Vagina (tissue), 2 donors: ENCODE data around the gene SLC18A3. TPM values are rescaled to one million over a fixed set of nuclear protein-coding genes. Genes with fewer than 3 reads are reported as not detected.
A peak's percentile ranks its signal among the peaks of the same experiment; 100 is the strongest.

Experiments
- DNase-seq, 2 donors: peaks; one replicate each; pipeline ENCODE4 v3.0.0-alpha.2; 2017; ENCODE audit errors: extremely low spot score in 2 of 2
- H3K27ac ChIP-seq: fragments of 200-600 bp; sonication (generic); one replicate; pipeline ENCODE4 v1.5.1; 2019
- H3K27me3 ChIP-seq: fragments of 200-600 bp; sonication (generic); one replicate; pipeline ENCODE4 v1.5.1; 2019
- H3K36me3 ChIP-seq, 2 donors: fragments of 200-600 bp; sonication (generic); one replicate each; pipeline ENCODE4 v1.5.1; 2017 to 2019
- H3K4me1 ChIP-seq: fragments of 200-600 bp; sonication (generic); one replicate; pipeline ENCODE4 v1.5.1; 2019
- H3K4me3 ChIP-seq, 2 donors: fragments of 200-600 bp; sonication (generic); 1 replicate in 1 of 2; 2 replicates in 1 of 2; pipeline ENCODE4 v1.5.1; 2016 to 2019
- H3K9me3 ChIP-seq: fragments of 200-600 bp; sonication (generic); one replicate; pipeline ENCODE4 v1.5.1; 2019
- POLR2A ChIP-seq, 2 donors: fragments of 450-650 bp; IDR thresholded peaks; one replicate each; pipeline ENCODE4 v1.6.1; 2017; ENCODE audit warnings: antibody characterized with exemption in 2 of 2, mild to moderate bottlenecking in 2 of 2, moderate library complexity in 2 of 2
- POLR2AphosphoS5 ChIP-seq, 2 donors: sonication (generic); formaldehyde crosslinking; IDR thresholded peaks; one replicate each; pipeline ENCODE4 v1.9.0; 2017; ENCODE audit warnings: antibody characterized with exemption in 2 of 2, mild to moderate bottlenecking in 2 of 2, low read depth in 1 of 2; ENCODE audit not compliant: insufficient read depth in 1 of 2
- intact Hi-C: fragments of 100-400 bp; cut with DNase I; formaldehyde crosslinking; loops from one replicate; pipeline ENCODE4 v1.15.1; 2023
- total RNA-seq: library from RNA; depleted of rRNA; stranded (reverse); fragments of >200 nt; gene quantifications from one replicate; pipeline ENCODE4 v1.2.3, GENCODE V29; 2016
- TF ChIP-seq, protein P1 (sequence below), 3 experiments: fragments of 450-650 bp in 2 of 3; fragments of 200-600 bp in 1 of 3; sonication (generic) in 1 of 3; IDR thresholded peaks; one replicate each; pipeline ENCODE4 v1.5.1; 2017 to 2019; ENCODE audit warnings: antibody characterized with exemption in 3 of 3, mild to moderate bottlenecking in 2 of 3, moderate library complexity in 2 of 3

SLC18A3 gene
- total RNA-seq, 1 donor from 2014 or later = 0.49 TPM

DNA sequence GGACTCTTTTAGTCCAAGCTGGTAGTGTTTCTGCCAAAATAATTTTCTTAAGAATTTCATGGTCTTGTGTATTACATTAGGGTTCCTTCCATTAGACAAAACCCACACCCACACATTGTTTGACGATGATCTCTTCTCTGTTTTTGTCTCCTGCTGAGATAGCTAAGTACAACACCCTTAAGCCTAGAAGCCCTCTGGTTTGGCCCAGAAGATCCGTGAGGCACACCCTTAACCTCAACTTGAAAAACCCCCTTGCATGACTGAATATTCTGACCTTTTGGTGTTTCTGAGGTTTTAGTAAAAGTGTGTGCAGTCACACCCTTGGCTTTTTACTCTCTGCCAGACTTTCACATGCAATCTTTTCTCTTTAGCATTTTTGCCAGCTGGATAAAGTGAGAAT lies 41.9 kb upstream of the SLC18A3 start:
- Histone ChIP-seq H3K27ac (no peak overlapping the region), H3K9me3 (no peaks in the 10 kb centered on the region), H3K27me3 (no peaks in the 10 kb centered on the region), H3K4me3 (no peak overlapping the region), H3K4me1 (no peaks in the 10 kb centered on the region), H3K36me3 (no peaks in the 10 kb centered on the region)
- no peak for DNase-seq
- intact Hi-C loops = no loop called here
- TF ChIP-seq, protein P1, sequence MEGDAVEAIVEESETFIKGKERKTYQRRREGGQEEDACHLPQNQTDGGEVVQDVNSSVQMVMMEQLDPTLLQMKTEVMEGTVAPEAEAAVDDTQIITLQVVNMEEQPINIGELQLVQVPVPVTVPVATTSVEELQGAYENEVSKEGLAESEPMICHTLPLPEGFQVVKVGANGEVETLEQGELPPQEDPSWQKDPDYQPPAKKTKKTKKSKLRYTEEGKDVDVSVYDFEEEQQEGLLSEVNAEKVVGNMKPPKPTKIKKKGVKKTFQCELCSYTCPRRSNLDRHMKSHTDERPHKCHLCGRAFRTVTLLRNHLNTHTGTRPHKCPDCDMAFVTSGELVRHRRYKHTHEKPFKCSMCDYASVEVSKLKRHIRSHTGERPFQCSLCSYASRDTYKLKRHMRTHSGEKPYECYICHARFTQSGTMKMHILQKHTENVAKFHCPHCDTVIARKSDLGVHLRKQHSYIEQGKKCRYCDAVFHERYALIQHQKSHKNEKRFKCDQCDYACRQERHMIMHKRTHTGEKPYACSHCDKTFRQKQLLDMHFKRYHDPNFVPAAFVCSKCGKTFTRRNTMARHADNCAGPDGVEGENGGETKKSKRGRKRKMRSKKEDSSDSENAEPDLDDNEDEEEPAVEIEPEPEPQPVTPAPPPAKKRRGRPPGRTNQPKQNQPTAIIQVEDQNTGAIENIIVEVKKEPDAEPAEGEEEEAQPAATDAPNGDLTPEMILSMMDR (IDR thresholded peaks at IDR 0.05) = no peak
- no peak for TF ChIP-seq POLR2A (IDR thresholded peaks at IDR 0.05)
- TF ChIP-seq POLR2AphosphoS5 (IDR thresholded peaks at IDR 0.05; ENCODE audit: insufficient read depth in 1 of 2, low read depth in 1 of 2) = no peak

GRCh38 chr10:49569031-49569631 lies 41.0 kb upstream of the SLC18A3 start:
- Histone ChIP-seq H3K4me1 (no peaks in the 10 kb centered on the region), H3K9me3 (no peaks in the 10 kb centered on the region), H3K27me3 (no peaks in the 10 kb centered on the region), H3K36me3 (no peaks in the 10 kb centered on the region), H3K27ac (no peak overlapping the region), H3K4me3 (no peak overlapping the region)
- no peak for DNase-seq
- intact Hi-C loops = no loop called here
- TF ChIP-seq POLR2AphosphoS5 (IDR thresholded peaks at IDR 0.05; ENCODE audit: insufficient read depth in 1 of 2, low read depth in 1 of 2) = no peak
- TF ChIP-seq, protein P1 (IDR thresholded peaks at IDR 0.05) = no peak
- TF ChIP-seq POLR2A (IDR thresholded peaks at IDR 0.05) = no peak

GRCh38 chr10:49571388-49571787 lies 38.7 kb upstream of the SLC18A3 start:
- Histone ChIP-seq H3K4me3 (no peak overlapping the region), H3K4me1 (no peaks in the 10 kb centered on the region), H3K36me3 (no peaks in the 10 kb centered on the region), H3K9me3 (no peaks in the 10 kb centered on the region), H3K27me3 (no peaks in the 10 kb centered on the region), H3K27ac (no peak overlapping the region)
- TF ChIP-seq, protein P1 (IDR thresholded peaks at IDR 0.05) = no peak
- TF ChIP-seq POLR2A (IDR thresholded peaks at IDR 0.05) = no peak
- TF ChIP-seq POLR2AphosphoS5 (IDR thresholded peaks at IDR 0.05; ENCODE audit: insufficient read depth in 1 of 2, low read depth in 1 of 2) = no peak
- intact Hi-C loops = no loop called here
- no peak for DNase-seq

DNA sequence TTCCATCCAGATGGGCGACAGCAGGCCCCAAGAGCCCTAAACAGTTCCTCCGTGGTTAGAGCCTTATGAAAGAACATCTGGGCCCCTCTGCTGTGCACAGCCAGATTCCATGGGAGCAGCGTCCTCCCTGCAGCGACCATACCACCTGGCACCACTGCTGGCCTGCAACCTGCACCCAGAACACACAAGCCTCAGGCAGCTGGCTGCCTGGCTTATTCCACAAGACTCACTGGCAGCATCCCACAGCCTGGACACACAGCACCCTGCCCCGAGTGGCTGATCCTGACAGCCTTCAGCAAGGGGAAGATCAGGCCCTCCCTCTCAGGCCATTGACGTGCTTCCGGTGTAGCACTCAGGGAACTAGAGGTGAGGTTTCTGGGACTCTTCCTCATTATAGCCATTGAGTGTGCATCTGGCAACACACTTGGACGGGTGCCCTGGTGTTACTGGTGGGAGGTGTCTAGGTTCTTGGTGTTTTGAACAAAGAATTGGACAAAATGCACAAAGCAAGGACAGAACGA lies 37.5 kb upstream of the SLC18A3 start:
- no peak for TF ChIP-seq POLR2AphosphoS5 (IDR thresholded peaks at IDR 0.05; ENCODE audit: insufficient read depth in 1 of 2, low read depth in 1 of 2)
- no peak for TF ChIP-seq POLR2A (IDR thresholded peaks at IDR 0.05)
- TF ChIP-seq, protein P1 (IDR thresholded peaks at IDR 0.05) = no peak
- intact Hi-C loops = no loop called here

DNA sequence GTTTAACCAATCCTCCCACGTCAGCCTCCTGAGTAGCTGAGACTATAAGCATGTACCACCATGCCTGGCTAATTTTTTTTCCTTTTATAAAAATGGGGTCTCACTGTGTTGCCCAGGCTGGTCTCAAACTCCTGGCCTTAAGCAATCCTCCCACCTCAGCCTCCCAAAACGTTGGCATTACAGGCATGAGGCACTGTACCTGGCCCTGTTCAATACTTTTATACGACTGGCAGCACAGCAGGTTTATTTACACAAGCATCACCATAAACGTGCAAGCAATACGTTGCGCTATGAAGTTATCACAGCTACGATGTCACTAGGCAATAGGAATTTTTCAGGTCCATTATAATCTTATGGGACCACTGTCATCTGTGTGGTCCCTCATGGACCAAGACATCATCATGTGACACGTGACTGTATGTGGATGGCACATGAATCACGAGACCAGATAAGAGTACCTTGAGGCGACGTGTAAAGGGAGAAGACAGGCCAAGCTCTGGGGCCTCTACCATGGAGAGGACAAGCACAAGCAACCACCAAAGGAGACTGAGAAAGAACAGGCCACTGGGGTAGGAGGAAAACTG lies 34.5 kb upstream of the SLC18A3 start:
- TF ChIP-seq, protein P1 (IDR thresholded peaks at IDR 0.05) = no peak
- no peak for TF ChIP-seq POLR2AphosphoS5 (IDR thresholded peaks at IDR 0.05; ENCODE audit: insufficient read depth in 1 of 2, low read depth in 1 of 2)
- no peak for TF ChIP-seq POLR2A (IDR thresholded peaks at IDR 0.05)

More for the DNA sequence above, 37.5 kb upstream of the SLC18A3 start:
- no peak overlapping the region for H3K27ac ChIP-seq
- H3K4me1 ChIP-seq = no peaks in the 10 kb centered on the region
- no peaks in the 10 kb centered on the region for H3K9me3 ChIP-seq
- H3K36me3 ChIP-seq = no peaks in the 10 kb centered on the region
- H3K27me3 ChIP-seq = no peaks in the 10 kb centered on the region
- DNase-seq = peak in 1 of 2 donors; percentile 87
- H3K4me3 ChIP-seq = no peak overlapping the region

More for the DNA sequence above, 34.5 kb upstream of the SLC18A3 start:
- no peak overlapping the region for H3K4me3 ChIP-seq
- no peak overlapping the region for H3K27ac ChIP-seq
- H3K9me3 ChIP-seq = no peaks in the 10 kb centered on the region
- no peaks in the 10 kb centered on the region for H3K36me3 ChIP-seq
- intact Hi-C loops = no loop called here
- peak in 1 of 2 donors; percentile 79 for DNase-seq
- no peaks in the 10 kb centered on the region for H3K4me1 ChIP-seq
- H3K27me3 ChIP-seq = no peaks in the 10 kb centered on the region
